Ishikawa (cell line): Measurements from ENCODE around the gene GFRA1.

ENCODE experiments used
- EP300 ChIP-seq: IDR thresholded peaks from 2 replicates; pipeline ENCODE4 v1.6.1; 2012; ENCODE audit warnings: borderline replicate concordance
- FOXM1 ChIP-seq: IDR thresholded peaks from 2 replicates; pipeline ENCODE4 v1.6.1; 2012; ENCODE audit warnings: low read depth, borderline replicate concordance
- MAX ChIP-seq: IDR thresholded peaks from 2 replicates; pipeline ENCODE4 v1.6.1; 2012
- NFIC ChIP-seq: IDR thresholded peaks from 2 replicates; pipeline ENCODE4 v1.6.1; 2012
- RAD21 ChIP-seq: IDR thresholded peaks from 2 replicates; pipeline ENCODE4 v1.6.1; 2012; ENCODE audit warnings: low read depth
- REST ChIP-seq: IDR thresholded peaks from 2 replicates; pipeline ENCODE4 v1.6.1; 2012; ENCODE audit warnings: low read depth, mild to moderate bottlenecking
- TAF1 ChIP-seq: IDR thresholded peaks from 2 replicates; pipeline ENCODE4 v1.6.1; 2012; ENCODE audit warnings: low read depth, mild to moderate bottlenecking
- TCF12 ChIP-seq: IDR thresholded peaks from 2 replicates; pipeline ENCODE4 v1.6.1; 2012; ENCODE audit warnings: low read depth
- YY1 ChIP-seq: IDR thresholded peaks from 2 replicates; pipeline ENCODE4 v1.6.1; 2012; ENCODE audit warnings: low read depth

GRCh38 chr10:116208956-116209567 lies 63.9 kb downstream of the GFRA1 start:
- no peak for TF ChIP-seq FOXM1
- no peak for TF ChIP-seq TCF12
- no peak for TF ChIP-seq TAF1
- no peak for TF ChIP-seq YY1
- TF ChIP-seq NFIC: no peak
- TF ChIP-seq MAX: no peak
- no peak for TF ChIP-seq RAD21
- TF ChIP-seq EP300: no peak
- no peak for TF ChIP-seq REST
